GM12891 (cell line): ENCODE results near the gene NEURL2.

ENCODE experiments used
- POLR2A ChIP-seq: IDR thresholded peaks from 2 replicates; pipeline ENCODE4 v1.6.1; 2011; ENCODE audit warnings: low read depth, low read length, control low read depth
- POLR2AphosphoS5 ChIP-seq: IDR thresholded peaks from 2 replicates; pipeline ENCODE4 v1.6.1; 2011; ENCODE audit warnings: low read depth, low read length, control low read depth
- TAF1 ChIP-seq: IDR thresholded peaks from 2 replicates; pipeline ENCODE4 v1.6.1; 2011; ENCODE audit warnings: low read depth, low read length, control low read depth

DNA sequence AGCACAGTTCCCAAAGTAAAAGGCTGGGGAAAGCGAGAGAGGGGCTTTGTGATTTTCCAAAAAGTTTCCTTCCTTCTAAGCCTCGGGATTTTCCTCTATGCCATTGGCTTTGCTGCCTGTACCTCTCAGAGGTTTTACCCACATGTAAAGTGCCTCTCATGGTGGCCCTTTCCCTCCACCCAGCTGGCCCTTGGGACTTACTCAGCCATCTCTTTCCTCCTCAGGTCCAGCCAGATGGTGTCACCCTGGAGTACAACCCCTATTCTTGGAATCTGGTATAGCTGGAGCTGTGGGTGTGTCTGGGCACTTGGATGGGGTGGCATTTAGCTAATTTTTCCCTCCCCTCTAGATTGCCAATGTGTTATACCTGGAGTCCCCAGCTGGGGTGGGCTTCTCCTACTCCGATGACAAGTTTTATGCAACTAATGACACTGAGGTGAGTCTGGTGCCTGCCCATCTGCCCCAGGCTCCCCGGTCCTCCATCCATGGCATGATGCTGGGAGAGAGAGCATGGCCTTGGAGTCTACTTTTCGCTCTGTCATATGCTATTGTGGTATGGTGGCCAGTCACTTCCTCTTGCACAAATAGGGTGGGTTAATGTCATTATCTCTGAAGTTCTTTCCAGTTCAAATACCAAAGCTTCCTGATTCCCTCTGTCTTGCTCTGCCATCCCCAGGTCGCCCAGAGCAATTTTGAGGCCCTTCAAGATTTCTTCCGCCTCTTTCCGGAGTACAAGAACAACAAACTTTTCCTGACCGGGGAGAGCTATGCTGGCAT lies 1.2 kb upstream of the NEURL2 start:
- TF ChIP-seq POLR2AphosphoS5 = no peak
- TF ChIP-seq POLR2A = no peak
- TF ChIP-seq TAF1 = no peak
